Naive thymus-derived CD8-positive, alpha-beta T cell (primary cell): ENCODE measurements around the gene FRS2. TPM values are rescaled to one million over a fixed set of nuclear protein-coding genes. Genes with fewer than 3 reads are reported as not detected.
A peak's percentile ranks its signal among the peaks of the same experiment; 100 is the strongest.

Experiments used
- ATAC-seq, 2 donors: fragments of 150-1000 bp; cut with Tn5 transposase in 1 of 2; sonication (Bioruptor Pico), chemical (Tn5 transposase) in 1 of 2; 1 replicate in 1 of 2; 2 replicates in 1 of 2; pipeline ENCODE4 v1.10.0; 2021; ENCODE audit warnings: mild to moderate bottlenecking in 2 of 2, moderate library complexity in 2 of 2
- POLR2A ChIA-PET: fragments of 350-600 bp; sonication (Branson Sonifier 250); formaldehyde crosslinking; loops from one replicate; lab custom pipeline; 2021; ENCODE audit warnings: antibody characterized with exemption; lab: Charles Lee
- DNase-seq, 10 donors: peaks; one replicate each; pipeline versions ENCODE4 v3.0.0 to v3.0.0-alpha.2; 2020 to 2022
- H3K27ac Mint-ChIP-seq, 10 donors: one replicate each; pipeline ENCODE4 v1.8.0; 2020 to 2022; ENCODE audit warnings: mild to moderate bottlenecking in 10 of 10, mixed read lengths in 10 of 10, moderate library complexity in 4 of 10, inconsistent platforms in 1 of 10
- H3K27me3 Mint-ChIP-seq, 5 donors: one replicate each; pipeline ENCODE4 v1.8.0; 2021 to 2022; ENCODE audit warnings: mixed read lengths in 5 of 5
- H3K36me3 Mint-ChIP-seq, 3 donors: one replicate each; pipeline ENCODE4 v1.8.0; 2020 to 2022; ENCODE audit warnings: mixed read lengths in 3 of 3, mild to moderate bottlenecking in 2 of 3, inconsistent platforms in 1 of 3
- H3K4me1 Mint-ChIP-seq, 4 donors: one replicate each; pipeline ENCODE4 v1.8.0; 2021 to 2022; ENCODE audit warnings: mixed read lengths in 4 of 4
- H3K4me3 Mint-ChIP-seq, 10 donors: one replicate each; pipeline ENCODE4 v1.8.0; 2020 to 2022; ENCODE audit warnings: mild to moderate bottlenecking in 10 of 10, mixed read lengths in 10 of 10, moderate library complexity in 6 of 10, inconsistent platforms in 1 of 10
- H3K9me3 Mint-ChIP-seq, 9 donors: one replicate each; pipeline ENCODE4 v1.8.0; 2020 to 2022; ENCODE audit warnings: mixed read lengths in 9 of 9, mild to moderate bottlenecking in 3 of 9, inconsistent platforms in 1 of 9, moderate library complexity in 1 of 9
- polyA plus RNA-seq, 3 donors: library from polyadenylated mRNA; unstranded; fragments of 300-500 nt; fragmentation: Illumina TruSeq; gene quantifications; one replicate each; pipeline ENCODE4 v1.2.3, GENCODE V29; 2021
- total RNA-seq, 8 experiments: library from RNA in 2 of 8; stranded (reverse) in 2 of 8; gene quantifications; one replicate each; pipeline ENCODE4 v1.2.3 and lab custom pipeline; 2021 to 2026

The FRS2 gene
- total and polyA plus RNA-seq, 5 experiments from 2014 or later, result 11.1 to 33.5 (median 12.3) TPM

GRCh38 chr12:69578283-69578682 is 108.1 kb downstream of the FRS2 start:
- POLR2A ChIA-PET, result no interaction called here
- Mint-ChIP-seq H3K27ac (peak overlapping the region in 1 of 10 donors; percentile 56), H3K9me3 (no peaks in the 10 kb centered on the region), H3K4me3 (no peak overlapping the region), H3K4me1 (peaks cover 0 to 2% (median 0%) of the 10 kb centered on the region in 4 donors), H3K27me3 (no peaks in the 10 kb centered on the region), H3K36me3 (peaks cover 0 to 30% (median 15%) of the 10 kb centered on the region in 3 donors)
- DNase-seq, result no peak
- ATAC-seq, result no peak

DNA sequence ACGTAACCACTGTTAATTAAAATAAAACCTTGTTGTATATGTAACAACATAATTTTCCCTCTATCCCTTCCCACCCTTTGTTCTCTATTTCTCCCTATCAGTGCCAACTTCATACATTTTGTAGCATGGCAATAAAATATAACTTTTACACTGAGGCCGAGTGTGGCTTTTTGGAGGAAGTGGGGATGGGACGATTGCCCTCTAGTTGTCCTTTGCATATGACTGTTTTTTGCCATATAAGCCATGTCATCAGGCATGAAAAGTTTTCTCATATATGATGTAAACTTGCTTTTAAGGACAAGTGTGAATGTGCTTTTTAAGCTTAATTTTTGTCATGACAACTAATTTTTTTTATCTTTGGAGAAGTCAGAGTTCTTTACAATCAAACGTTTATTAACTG is 108.8 kb downstream of the FRS2 start:
- DNase-seq (no peak), ATAC-seq (no peak)
- Mint-ChIP-seq H3K9me3 (no peaks in the 10 kb centered on the region), H3K4me3 (no peak overlapping the region), H3K36me3 (peaks cover 0 to 24% (median 12%) of the 10 kb centered on the region in 3 donors), H3K27ac (no peak overlapping the region), H3K27me3 (no peaks in the 10 kb centered on the region), H3K4me1 (peaks cover 0 to 2% (median 0%) of the 10 kb centered on the region in 4 donors)
- POLR2A ChIA-PET, result interaction anchor here (1.0 kb wide), 1 partner anchor 247 kb away, joined by 3 read pairs; no protein-coding TSS in a partner anchor

- POLR2A ChIA-PET, result interaction anchor here (0.6 to 1.0 kb wide), 2 partner anchors 248 to 306 kb away, joined by 3 to 4 read pairs; no protein-coding TSS in a partner anchor
- DNase-seq, result no peak
- no peaks in the 10 kb centered on the region for H3K27me3 Mint-ChIP-seq
- peaks cover 0 to 4% (median under 1%) of the 10 kb centered on the region in 4 donors for H3K4me1 Mint-ChIP-seq
- no peak for ATAC-seq
- H3K36me3 Mint-ChIP-seq, result peaks cover 0 to 13% (median 3%) of the 10 kb centered on the region in 3 donors
- H3K27ac Mint-ChIP-seq, result peak overlapping the region in 1 of 10 donors; percentile 0
- H3K9me3 Mint-ChIP-seq, result no peaks in the 10 kb centered on the region
- no peak overlapping the region for H3K4me3 Mint-ChIP-seq
Observed at GRCh38 chr12:69580074-69580473, 109.9 kb downstream of the FRS2 start.

GRCh38 chr12:69583203-69583602 is 113.0 kb downstream of the FRS2 start:
- POLR2A ChIA-PET, result interaction anchor here (0.6 kb wide), 1 partner anchor 967 kb away, joined by 3 read pairs; no protein-coding TSS in a partner anchor

DNA sequence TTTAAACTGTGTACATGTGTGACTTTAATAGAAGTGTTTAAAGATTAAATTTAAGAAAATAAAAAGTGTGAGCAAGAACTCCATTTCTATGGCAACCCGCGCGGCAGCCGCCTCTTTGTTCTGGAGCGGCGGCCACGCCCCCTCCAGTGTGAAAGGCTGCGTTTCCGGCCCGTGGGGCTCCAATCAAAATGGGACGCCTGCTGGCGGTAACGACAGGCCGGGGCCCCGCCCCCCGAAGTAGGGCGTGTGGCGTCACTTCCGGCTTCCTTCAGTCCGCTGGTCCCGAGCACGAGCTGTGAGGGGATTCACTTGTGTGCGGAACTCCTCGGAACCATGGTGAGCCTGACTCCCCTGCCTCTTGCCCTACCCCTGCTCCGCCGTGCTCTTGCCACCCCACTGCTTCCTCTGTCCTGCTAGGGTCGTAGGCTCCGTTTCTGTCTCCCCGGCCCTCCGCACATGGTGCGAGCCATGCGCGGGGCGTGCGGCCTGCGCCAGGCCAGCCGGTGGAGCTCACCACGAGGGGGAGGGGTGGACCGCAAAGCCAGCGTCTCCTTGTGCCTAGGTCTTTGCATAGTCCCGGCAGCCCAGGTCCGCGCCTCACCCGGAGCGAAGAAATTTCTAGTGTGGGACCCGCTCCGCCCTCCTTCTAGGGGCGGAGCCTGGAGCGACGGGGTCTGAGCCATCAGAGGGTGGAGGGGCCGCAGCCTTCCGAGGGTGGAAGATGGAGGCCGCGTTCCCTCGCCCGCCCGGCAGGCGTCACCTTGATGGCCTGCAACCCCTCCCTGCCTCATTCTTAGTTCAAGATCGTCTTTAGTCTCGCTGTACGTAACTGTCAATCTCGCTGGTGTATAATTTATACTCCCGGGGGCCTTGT is 115.2 kb downstream of the FRS2 start, which contains the start of gene CCT2:
Gene CCT2 (plus strand): TSS at position 271 of the 874 bp plus-strand sequence. CDS start 63 bp downstream, at position 334.
- Mint-ChIP-seq H3K9me3 (no peaks in the 10 kb centered on the region), H3K36me3 (peaks cover 0 to 39% (median 10%) of the 10 kb centered on the region in 3 donors), H3K4me1 (peaks cover 8 to 25% (median 20%) of the 10 kb centered on the region in 4 donors), H3K4me3 (peak within 1 kb of the TSS; percentile 93 to 99 (median 96)), H3K27ac (peak within 1 kb of the TSS; percentile 89 to 99 (median 98)), H3K27me3 (no peaks in the 10 kb centered on the region)
- peak; percentile 88 to 91 for ATAC-seq
- POLR2A ChIA-PET, result interaction anchor here (1.0 to 2.2 kb wide), 6 partner anchors 10 to 346 kb away, joined by 3 to 37 read pairs (median 6); partner anchors contain the start of genes CPSF6 and FRS2
- peak; percentile 90 to 98 (median 96) for DNase-seq

More at GRCh38 chr12:69583203-69583602, 113.0 kb downstream of the FRS2 start:
- H3K27me3 Mint-ChIP-seq, result no peaks in the 10 kb centered on the region
- no peak overlapping the region for H3K4me3 Mint-ChIP-seq
- no peaks in the 10 kb centered on the region for H3K9me3 Mint-ChIP-seq
- no peak for ATAC-seq
- no peak for DNase-seq
- peaks cover 0 to 18% (median 0%) of the 10 kb centered on the region in 3 donors for H3K36me3 Mint-ChIP-seq
- peaks cover 10 to 22% (median 10%) of the 10 kb centered on the region in 4 donors for H3K4me1 Mint-ChIP-seq
- peak overlapping the region in 2 of 10 donors; percentile 3 to 6 for H3K27ac Mint-ChIP-seq

- no peaks in the 10 kb centered on the region for H3K9me3 Mint-ChIP-seq
- peaks cover 12 to 35% (median 23%) of the 10 kb centered on the region in 4 donors for H3K4me1 Mint-ChIP-seq
- H3K27me3 Mint-ChIP-seq, result no peaks in the 10 kb centered on the region
- H3K4me3 Mint-ChIP-seq, result no peak overlapping the region
- ATAC-seq (no peak), DNase-seq (no peak)
- H3K36me3 Mint-ChIP-seq, result peaks cover 0 to 70% (median 12%) of the 10 kb centered on the region in 3 donors
- POLR2A ChIA-PET, result no interaction called here
- no peak overlapping the region for H3K27ac Mint-ChIP-seq
Observed at GRCh38 chr12:69588527-69588926, 118.3 kb downstream of the FRS2 start.

- no peak overlapping the region for H3K4me3 Mint-ChIP-seq
- H3K27me3 Mint-ChIP-seq, result no peaks in the 10 kb centered on the region
- ATAC-seq (no peak), DNase-seq (no peak)
- peaks cover 14 to 35% (median 23%) of the 10 kb centered on the region in 4 donors for H3K4me1 Mint-ChIP-seq
- H3K36me3 Mint-ChIP-seq, result peaks cover 0 to 76% (median 15%) of the 10 kb centered on the region in 3 donors
- peak overlapping the region in 1 of 10 donors; percentile 66 for H3K27ac Mint-ChIP-seq
- no peaks in the 10 kb centered on the region for H3K9me3 Mint-ChIP-seq
- POLR2A ChIA-PET, result no interaction called here
Observed at GRCh38 chr12:69589082-69589481, 118.9 kb downstream of the FRS2 start.

- POLR2A ChIA-PET, result interaction anchor here (0.6 kb wide), 1 partner anchor 10 kb away, joined by 3 read pairs; the partner anchor contains the start of gene CCT2
- ATAC-seq (no peak), DNase-seq (no peak)
- Mint-ChIP-seq H3K27ac (peak overlapping the region in 7 of 10 donors; percentile 12 to 86 (median 41)), H3K36me3 (peaks cover 0 to 99% (median 14%) of the 10 kb centered on the region in 3 donors), H3K4me3 (no peak overlapping the region), H3K27me3 (no peaks in the 10 kb centered on the region), H3K9me3 (no peaks in the 10 kb centered on the region), H3K4me1 (peaks cover 2 to 19% (median 11%) of the 10 kb centered on the region in 4 donors)
Observed at GRCh38 chr12:69595689-69596088, 125.5 kb downstream of the FRS2 start.

DNA sequence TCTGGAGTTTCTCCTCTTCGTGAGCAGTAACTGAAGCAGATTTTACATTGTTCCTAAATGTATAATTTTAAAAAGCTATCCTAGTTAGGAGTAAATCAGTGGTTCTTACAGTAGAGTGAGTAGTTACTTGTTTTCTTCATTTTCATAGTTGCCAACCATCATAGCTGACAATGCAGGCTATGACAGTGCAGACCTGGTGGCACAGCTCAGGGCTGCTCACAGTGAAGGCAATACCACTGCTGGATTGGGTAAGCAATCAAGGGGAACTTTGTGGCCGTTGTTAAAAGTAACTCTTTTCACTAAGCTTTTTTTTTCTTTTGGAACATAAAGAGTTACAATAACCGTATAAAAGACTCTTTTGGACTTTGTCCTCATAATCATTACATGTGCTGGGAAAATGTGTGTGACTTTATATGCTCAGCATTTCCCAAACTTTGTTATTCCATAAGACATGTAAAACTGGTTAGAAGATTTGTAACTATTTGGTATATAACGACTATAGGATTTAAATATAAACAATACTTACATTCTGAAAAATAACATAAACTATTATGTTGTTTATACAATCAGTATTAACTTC is 128.1 kb downstream of the FRS2 start:
- Mint-ChIP-seq H3K27ac (peak overlapping the region in 1 of 10 donors; percentile 40), H3K4me3 (no peak overlapping the region), H3K4me1 (peaks cover 0 to 14% (median 5%) of the 10 kb centered on the region in 4 donors), H3K27me3 (no peaks in the 10 kb centered on the region), H3K36me3 (peaks cover 12 to 97% (median 24%) of the 10 kb centered on the region in 3 donors), H3K9me3 (no peaks in the 10 kb centered on the region)
- POLR2A ChIA-PET, result no interaction called here
- DNase-seq (no peak), ATAC-seq (no peak)

GRCh38 chr12:69600804-69601203 is 130.6 kb downstream of the FRS2 start:
- H3K27me3 Mint-ChIP-seq, result no peaks in the 10 kb centered on the region
- no peaks in the 10 kb centered on the region for H3K9me3 Mint-ChIP-seq
- peak overlapping the region in 2 of 10 donors; percentile 15 to 78 for H3K27ac Mint-ChIP-seq
- POLR2A ChIA-PET, result no interaction called here
- no peak overlapping the region for H3K4me3 Mint-ChIP-seq
- ATAC-seq (no peak), DNase-seq (no peak)
- peaks cover 14 to 75% (median 22%) of the 10 kb centered on the region in 3 donors for H3K36me3 Mint-ChIP-seq
- peaks cover 0 to 7% (median 2%) of the 10 kb centered on the region in 4 donors for H3K4me1 Mint-ChIP-seq

GRCh38 chr12:69601962-69602685 is 131.9 kb downstream of the FRS2 start:
- peak overlapping the region in 1 of 10 donors; percentile 40 for H3K27ac Mint-ChIP-seq
- H3K36me3 Mint-ChIP-seq, result peaks cover 14 to 62% (median 19%) of the 10 kb centered on the region in 3 donors

DNA sequence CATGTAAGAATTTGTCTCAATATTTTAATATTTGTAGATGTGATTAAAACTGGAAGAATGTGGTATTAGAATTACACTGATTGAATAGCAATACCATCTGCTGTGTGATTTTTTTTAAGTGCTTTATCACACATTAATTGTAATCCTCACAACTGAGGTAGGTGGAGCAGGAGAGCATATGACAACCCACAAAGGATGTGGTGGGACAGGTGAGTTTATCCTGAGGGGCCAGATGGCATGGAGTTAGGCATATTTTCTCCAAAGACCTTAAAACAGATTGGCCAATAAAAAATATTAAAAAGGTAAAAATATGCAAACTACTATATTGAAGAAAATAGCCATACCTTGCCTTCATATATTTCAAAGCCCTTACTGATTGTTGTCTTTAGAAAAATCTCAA is 132.8 kb downstream of the FRS2 start:
- no peak overlapping the region for H3K4me3 Mint-ChIP-seq
- H3K9me3 Mint-ChIP-seq, result no peaks in the 10 kb centered on the region
- no peaks in the 10 kb centered on the region for H3K27me3 Mint-ChIP-seq
- POLR2A ChIA-PET, result no interaction called here
- peaks cover 0 to 2% (median 0%) of the 10 kb centered on the region in 4 donors for H3K4me1 Mint-ChIP-seq
- DNase-seq (no peak), ATAC-seq (peak; percentile 28 to 38)
- H3K36me3 Mint-ChIP-seq, result peaks cover 14 to 54% (median 19%) of the 10 kb centered on the region in 3 donors
- peak overlapping the region in 2 of 10 donors; percentile 50 to 79 for H3K27ac Mint-ChIP-seq

More at GRCh38 chr12:69601962-69602685, 131.9 kb downstream of the FRS2 start:
- ATAC-seq (no peak), DNase-seq (no peak)
- Mint-ChIP-seq H3K9me3 (no peaks in the 10 kb centered on the region), H3K4me3 (no peak overlapping the region), H3K27me3 (no peaks in the 10 kb centered on the region), H3K4me1 (peaks cover 0 to 2% (median 0%) of the 10 kb centered on the region in 4 donors)
- POLR2A ChIA-PET, result no interaction called here
